Stomach (tissue), 9 donors: ENCODE measurements around the gene MBD2. TPM values are rescaled to one million over a fixed set of nuclear protein-coding genes. Genes with fewer than 3 reads are reported as not detected.

ENCODE experiments used
- DNase-seq, 2 donors: peaks; one replicate each; pipeline versions ENCODE4 v3.0.0 to v3.0.0-alpha.2; 2013 to 2019
- H3K27ac ChIP-seq, 5 donors: fragments of 200-600 bp in 4 of 5; sonication (generic) in 4 of 5; one replicate each; pipeline ENCODE4 v1.5.1; 2013 to 2019; ENCODE audit warnings: mild to moderate bottlenecking in 1 of 5, moderate library complexity in 1 of 5
- H3K27me3 ChIP-seq, 3 donors: fragments of 200-600 bp; sonication (generic); one replicate each; pipeline ENCODE4 v1.5.1; 2017 to 2019; ENCODE audit warnings: mixed run types in 1 of 3
- H3K36me3 ChIP-seq, 4 donors: fragments of 200-600 bp; sonication (generic); 1 replicate in 3 of 4; 2 replicates in 1 of 4; pipeline ENCODE4 v1.5.1; 2016 to 2019
- H3K4me1 ChIP-seq, 4 donors: fragments of 200-600 bp; sonication (generic); one replicate each; pipeline ENCODE4 v1.5.1; 2016 to 2019
- H3K4me3 ChIP-seq, 4 donors: fragments of 200-600 bp; sonication (generic) in 3 of 4; one replicate each; pipeline ENCODE4 v1.5.1; 2016 to 2019; ENCODE audit warnings: mild to moderate bottlenecking in 1 of 4
- H3K9me3 ChIP-seq, 4 donors: fragments of 200-600 bp; sonication (generic); one replicate each; pipeline ENCODE4 v1.5.1; 2016 to 2019
- EP300 ChIP-seq: sonication (generic); formaldehyde crosslinking; IDR thresholded peaks from one replicate; pipeline ENCODE4 v1.6.1; 2017; ENCODE audit warnings: antibody characterized with exemption
- POLR2A ChIP-seq, 4 donors: fragments of 450-650 bp; IDR thresholded peaks; one replicate each; pipeline ENCODE4 v1.6.1; 2016; ENCODE audit warnings: antibody characterized with exemption in 4 of 4, control low read depth in 2 of 4, mild to moderate bottlenecking in 1 of 4, moderate library complexity in 1 of 4
- POLR2AphosphoS5 ChIP-seq, 3 donors: sonication (generic); formaldehyde crosslinking; IDR thresholded peaks; one replicate each; pipeline ENCODE4 v1.6.1; 2016; ENCODE audit warnings: antibody characterized with exemption in 3 of 3
- WGBS, 5 donors: extraction: QIAGEN DNeasy Blood & Tissue Kit in 3 of 5; methylation state at CpG; one replicate each; pipeline versions ENCODE4 v1.1.5 to v1.1.7; 2013 to 2018; 5-methylcytosine and 5-hydroxymethylcytosine counted together
- intact Hi-C: fragments of 100-400 bp; cut with DNase I; formaldehyde crosslinking; loops from one replicate; pipeline ENCODE4 v1.15.1; 2023; ENCODE audit warnings: low total_unique reads
- polyA plus RNA-seq, 3 donors: library from polyadenylated mRNA; stranded (reverse); fragments of 200-250 nt; gene quantifications; one replicate each; pipeline ENCODE4 v1.2.3, GENCODE V29; 2013
- total RNA-seq, 5 donors: library from RNA; depleted of rRNA; stranded (reverse); fragments of >200 nt; gene quantifications; one replicate each; pipeline versions ENCODE4 v1.1.0 to v1.2.3, GENCODE V29; 2014 to 2016
- TF ChIP-seq, protein P1 (sequence below), 7 experiments: fragments of 450-650 bp in 4 of 7; fragments of 200-600 bp in 3 of 7; sonication (generic) in 3 of 7; IDR thresholded peaks; one replicate each; pipeline ENCODE4 v1.5.1; 2016 to 2019; ENCODE audit warnings: antibody characterized with exemption in 7 of 7, control low read depth in 2 of 7, mild to moderate bottlenecking in 1 of 7
- donor health status: healthy with polysubstance abuse.
- donor health status: Bipolar disorder and iron deficiency.
- donor health status: healthy.

Gene MBD2
- total and polyA plus RNA-seq, 8 donors, result 23.3 to 70.5 (median 38.5) TPM

DNA sequence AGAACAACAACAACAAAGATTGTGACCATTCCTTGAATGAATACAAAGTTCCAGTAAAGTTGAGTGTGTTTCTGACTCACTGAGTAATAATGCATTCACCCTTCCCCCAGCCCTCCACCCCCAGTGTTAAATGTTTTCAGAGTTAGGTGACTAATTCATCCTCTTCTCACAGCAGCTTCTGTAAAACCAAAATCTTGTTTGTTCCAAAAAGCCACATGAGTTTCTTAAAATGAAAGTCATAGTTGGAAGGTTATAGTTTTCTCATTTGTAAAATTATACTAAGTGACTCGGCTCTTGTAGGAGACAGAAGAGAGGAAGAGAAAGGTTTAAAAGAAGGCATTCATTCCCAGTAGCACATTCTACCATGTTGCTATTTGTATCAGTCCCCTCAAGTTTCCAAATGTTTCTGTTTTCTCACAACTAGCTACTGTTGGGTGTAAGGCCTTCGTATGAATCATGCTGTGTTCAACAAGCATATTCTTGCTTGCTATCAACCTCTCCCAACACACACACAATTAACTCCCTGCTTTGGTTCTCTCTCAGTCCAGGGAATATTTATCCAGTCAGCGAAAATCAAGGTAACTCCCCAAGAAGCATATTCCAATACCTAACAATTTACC lies 75.3 kb downstream of the MBD2 start:
- Histone ChIP-seq H3K36me3 (peaks cover 0 to 26% (median 23%) of the 10 kb centered on the region in 4 donors), H3K4me3 (no peak overlapping the region), H3K27ac (peak overlapping the region in 4 of 5 donors; percentile 11 to 72 (median 35)), H3K4me1 (peaks cover 0 to 7% (median 0%) of the 10 kb centered on the region in 4 donors), H3K9me3 (peaks cover 0 to 3% (median 0%) of the 10 kb centered on the region in 4 donors), H3K27me3 (no peaks in the 10 kb centered on the region)
- intact Hi-C loops, result no loop called here
- TF ChIP-seq EP300 (no peak), POLR2AphosphoS5 (IDR thresholded peaks at IDR 0.05) (peak in 1 of 3 donors; percentile 18)
- peak in 1 of 2 donors; percentile 9 for DNase-seq
- 52 to 81% (median 73%) methylated on average over 3 of the region's 3 CpGs for WGBS, 5 donors

DNA sequence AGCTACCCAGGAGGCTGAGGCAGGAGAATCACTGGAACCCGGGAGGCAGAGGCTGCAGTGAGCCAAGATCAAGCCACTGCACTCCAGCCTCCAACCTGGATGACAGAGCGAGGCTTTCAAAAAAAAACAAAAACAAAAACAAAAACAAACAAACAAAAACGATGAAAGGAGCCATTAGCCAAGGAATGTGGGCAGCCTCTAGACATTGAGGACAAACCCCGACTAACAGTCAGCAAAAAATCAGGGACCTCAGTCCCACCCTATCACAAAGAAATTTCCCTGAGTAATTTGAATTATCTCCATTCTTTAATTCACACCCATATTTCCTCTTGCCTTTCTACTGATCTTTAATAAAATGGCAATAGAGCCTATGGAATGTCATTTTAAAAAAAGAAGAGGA lies 75.8 kb downstream of the MBD2 start:
- TF ChIP-seq POLR2A (IDR thresholded peaks at IDR 0.05) (no peak), EP300 (no peak), POLR2AphosphoS5 (IDR thresholded peaks at IDR 0.05) (no peak)
- TF ChIP-seq, protein P1, sequence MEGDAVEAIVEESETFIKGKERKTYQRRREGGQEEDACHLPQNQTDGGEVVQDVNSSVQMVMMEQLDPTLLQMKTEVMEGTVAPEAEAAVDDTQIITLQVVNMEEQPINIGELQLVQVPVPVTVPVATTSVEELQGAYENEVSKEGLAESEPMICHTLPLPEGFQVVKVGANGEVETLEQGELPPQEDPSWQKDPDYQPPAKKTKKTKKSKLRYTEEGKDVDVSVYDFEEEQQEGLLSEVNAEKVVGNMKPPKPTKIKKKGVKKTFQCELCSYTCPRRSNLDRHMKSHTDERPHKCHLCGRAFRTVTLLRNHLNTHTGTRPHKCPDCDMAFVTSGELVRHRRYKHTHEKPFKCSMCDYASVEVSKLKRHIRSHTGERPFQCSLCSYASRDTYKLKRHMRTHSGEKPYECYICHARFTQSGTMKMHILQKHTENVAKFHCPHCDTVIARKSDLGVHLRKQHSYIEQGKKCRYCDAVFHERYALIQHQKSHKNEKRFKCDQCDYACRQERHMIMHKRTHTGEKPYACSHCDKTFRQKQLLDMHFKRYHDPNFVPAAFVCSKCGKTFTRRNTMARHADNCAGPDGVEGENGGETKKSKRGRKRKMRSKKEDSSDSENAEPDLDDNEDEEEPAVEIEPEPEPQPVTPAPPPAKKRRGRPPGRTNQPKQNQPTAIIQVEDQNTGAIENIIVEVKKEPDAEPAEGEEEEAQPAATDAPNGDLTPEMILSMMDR (IDR thresholded peaks at IDR 0.05), result no peak
- intact Hi-C loops, result no loop called here
- H3K36me3 ChIP-seq, result peaks cover 0 to 21% (median 18%) of the 10 kb centered on the region in 4 donors
- H3K4me3 ChIP-seq, result no peak overlapping the region
- no peaks in the 10 kb centered on the region for H3K27me3 ChIP-seq
- peaks cover 0 to 4% (median 2%) of the 10 kb centered on the region in 4 donors for H3K9me3 ChIP-seq
- WGBS, 5 donors, result 77 to 90% (median 87%) methylated on average over 4 of the region's 4 CpGs
- peak overlapping the region in 4 of 5 donors; percentile 16 to 72 (median 45) for H3K27ac ChIP-seq
- no peak for DNase-seq
- H3K4me1 ChIP-seq, result peaks cover 0 to 7% (median 0%) of the 10 kb centered on the region in 4 donors

DNA sequence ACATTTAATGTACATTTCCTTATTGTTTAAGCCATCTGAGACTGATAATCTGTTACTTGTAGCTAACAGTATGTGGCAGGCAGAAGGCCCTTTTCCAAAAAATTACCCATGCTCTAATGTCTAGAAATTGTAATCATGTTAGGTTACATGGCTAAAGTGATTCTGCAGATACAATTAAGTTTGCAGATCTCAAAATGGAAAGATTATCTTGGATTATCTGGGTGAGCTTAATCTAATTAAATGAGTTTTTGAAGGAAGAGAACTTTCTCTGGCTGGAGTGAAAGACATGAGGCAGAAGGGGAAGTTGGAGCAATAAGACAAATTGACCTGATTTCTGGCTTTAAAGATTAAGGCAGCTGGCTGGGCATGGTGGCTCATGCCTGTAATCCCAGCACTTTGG lies 76.3 kb downstream of the MBD2 start:
- no peak for DNase-seq
- peaks cover 0 to 4% (median 3%) of the 10 kb centered on the region in 4 donors for H3K9me3 ChIP-seq
- H3K4me3 ChIP-seq, result no peak overlapping the region
- peaks cover 0 to 16% (median 13%) of the 10 kb centered on the region in 4 donors for H3K36me3 ChIP-seq
- H3K4me1 ChIP-seq, result peaks cover 0 to 7% (median 0%) of the 10 kb centered on the region in 4 donors
- intact Hi-C loops, result no loop called here
- TF ChIP-seq, protein P1 (IDR thresholded peaks at IDR 0.05), result no peak
- TF ChIP-seq EP300, result no peak
- no peak for TF ChIP-seq POLR2AphosphoS5 (IDR thresholded peaks at IDR 0.05)
- TF ChIP-seq POLR2A (IDR thresholded peaks at IDR 0.05), result no peak
- H3K27ac ChIP-seq, result peak overlapping the region in 3 of 5 donors; percentile 36 to 72 (median 54)
- H3K27me3 ChIP-seq, result no peaks in the 10 kb centered on the region

DNA sequence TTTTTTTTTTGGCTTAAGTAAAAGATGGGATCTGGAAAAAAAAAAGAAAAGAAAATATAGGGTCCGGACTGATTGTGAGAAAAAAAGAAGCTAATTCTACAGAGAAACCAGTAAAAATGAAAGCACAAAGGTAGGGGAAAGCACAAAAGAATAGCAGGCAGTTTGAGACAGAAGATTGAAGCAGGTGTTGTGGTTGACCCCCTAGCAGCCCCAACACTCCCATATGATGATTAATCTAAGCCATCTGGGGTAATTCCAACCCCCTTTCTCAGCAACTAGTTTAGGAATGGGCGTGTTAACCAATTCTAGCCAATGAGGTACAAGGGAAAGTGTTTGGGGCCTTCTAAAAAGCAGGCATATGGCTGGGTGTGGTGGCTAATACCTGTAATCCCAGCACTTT lies 77.0 kb downstream of the MBD2 start:
- 88 to 95% (median 89%) methylated on average over 2 of the region's 2 CpGs for WGBS, 5 donors
- peaks cover 0 to 4% (median 3%) of the 10 kb centered on the region in 4 donors for H3K9me3 ChIP-seq
- intact Hi-C loops, result no loop called here
- no peak overlapping the region for H3K27ac ChIP-seq
- no peaks in the 10 kb centered on the region for H3K27me3 ChIP-seq
- no peak for DNase-seq
- peaks cover 0 to 8% (median 6%) of the 10 kb centered on the region in 4 donors for H3K36me3 ChIP-seq
- no peak overlapping the region for H3K4me3 ChIP-seq
- no peak for TF ChIP-seq POLR2A (IDR thresholded peaks at IDR 0.05)
- TF ChIP-seq, protein P1 (IDR thresholded peaks at IDR 0.05), result no peak
- peaks cover 0 to 7% (median 0%) of the 10 kb centered on the region in 4 donors for H3K4me1 ChIP-seq

DNA sequence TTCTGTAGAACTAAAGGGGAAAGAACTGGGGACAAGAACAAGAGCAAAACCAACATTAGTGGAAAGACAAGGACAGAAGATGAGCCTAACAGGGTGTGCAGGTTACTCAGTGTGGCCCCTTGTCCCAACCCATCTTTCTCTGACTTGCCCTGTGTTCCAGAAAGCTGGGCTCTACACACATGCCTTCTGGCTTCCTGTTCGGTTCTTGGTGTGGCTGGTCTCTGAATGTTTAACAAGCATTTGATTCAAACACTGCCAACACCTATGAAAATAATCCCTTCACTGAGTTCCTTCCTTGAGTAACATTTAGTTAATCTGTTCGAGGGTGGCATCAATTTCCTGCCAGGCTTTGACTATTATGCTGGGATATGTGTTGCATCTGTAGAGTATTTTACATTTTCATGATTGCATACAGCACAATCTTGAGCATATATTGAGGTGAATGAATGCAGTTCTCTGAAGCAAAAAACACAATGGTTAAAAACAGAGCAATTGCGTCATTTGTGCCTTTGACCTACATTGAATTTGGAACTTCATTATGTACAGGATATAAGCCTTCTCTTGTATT lies 83.3 kb downstream of the MBD2 start:
- 87 to 96% (median 92%) methylated on average over 3 of the region's 3 CpGs for WGBS, 5 donors
- Histone ChIP-seq H3K9me3 (peaks cover 3 to 17% (median 15%) of the 10 kb centered on the region in 4 donors), H3K36me3 (peaks cover 0 to 6% (median 0%) of the 10 kb centered on the region in 4 donors), H3K27ac (no peak overlapping the region), H3K27me3 (no peaks in the 10 kb centered on the region), H3K4me1 (no peaks in the 10 kb centered on the region), H3K4me3 (no peak overlapping the region)
- DNase-seq, result no peak
- TF ChIP-seq, protein P1 (IDR thresholded peaks at IDR 0.05), result no peak
- TF ChIP-seq POLR2AphosphoS5 (IDR thresholded peaks at IDR 0.05) (no peak), EP300 (no peak), POLR2A (IDR thresholded peaks at IDR 0.05) (no peak)
- intact Hi-C loops, result no loop called here
